ENCODE results near the gene TMED8. TPM values are rescaled to one million over a fixed set of nuclear protein-coding genes. Genes with fewer than 3 reads are reported as not detected.

Gene TMED8
- total and polyA plus RNA-seq, 4 donors: 1.3 to 6.9 (median 4.2) TPM

DNA sequence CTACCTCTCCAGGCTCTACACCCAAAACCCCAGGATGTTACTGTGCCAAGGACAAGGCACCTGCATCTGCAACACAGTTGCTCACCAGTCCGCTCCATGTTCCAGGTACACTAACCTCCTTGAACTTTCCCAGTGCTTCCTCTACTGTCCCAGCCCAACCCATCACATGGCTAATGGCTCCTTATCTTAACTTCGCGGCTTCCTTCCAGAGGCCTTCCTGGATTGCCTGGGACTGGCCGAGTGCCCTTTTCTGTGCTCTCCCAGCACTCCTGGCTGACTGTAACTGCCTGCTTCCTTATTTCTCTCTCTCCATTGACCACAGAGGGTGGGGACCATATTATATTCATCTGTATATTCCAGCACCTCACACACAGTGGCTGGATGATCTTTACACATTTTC lies 77.1 kb downstream of the TMED8 start (continued):
- TF ChIP-seq, protein P1, sequence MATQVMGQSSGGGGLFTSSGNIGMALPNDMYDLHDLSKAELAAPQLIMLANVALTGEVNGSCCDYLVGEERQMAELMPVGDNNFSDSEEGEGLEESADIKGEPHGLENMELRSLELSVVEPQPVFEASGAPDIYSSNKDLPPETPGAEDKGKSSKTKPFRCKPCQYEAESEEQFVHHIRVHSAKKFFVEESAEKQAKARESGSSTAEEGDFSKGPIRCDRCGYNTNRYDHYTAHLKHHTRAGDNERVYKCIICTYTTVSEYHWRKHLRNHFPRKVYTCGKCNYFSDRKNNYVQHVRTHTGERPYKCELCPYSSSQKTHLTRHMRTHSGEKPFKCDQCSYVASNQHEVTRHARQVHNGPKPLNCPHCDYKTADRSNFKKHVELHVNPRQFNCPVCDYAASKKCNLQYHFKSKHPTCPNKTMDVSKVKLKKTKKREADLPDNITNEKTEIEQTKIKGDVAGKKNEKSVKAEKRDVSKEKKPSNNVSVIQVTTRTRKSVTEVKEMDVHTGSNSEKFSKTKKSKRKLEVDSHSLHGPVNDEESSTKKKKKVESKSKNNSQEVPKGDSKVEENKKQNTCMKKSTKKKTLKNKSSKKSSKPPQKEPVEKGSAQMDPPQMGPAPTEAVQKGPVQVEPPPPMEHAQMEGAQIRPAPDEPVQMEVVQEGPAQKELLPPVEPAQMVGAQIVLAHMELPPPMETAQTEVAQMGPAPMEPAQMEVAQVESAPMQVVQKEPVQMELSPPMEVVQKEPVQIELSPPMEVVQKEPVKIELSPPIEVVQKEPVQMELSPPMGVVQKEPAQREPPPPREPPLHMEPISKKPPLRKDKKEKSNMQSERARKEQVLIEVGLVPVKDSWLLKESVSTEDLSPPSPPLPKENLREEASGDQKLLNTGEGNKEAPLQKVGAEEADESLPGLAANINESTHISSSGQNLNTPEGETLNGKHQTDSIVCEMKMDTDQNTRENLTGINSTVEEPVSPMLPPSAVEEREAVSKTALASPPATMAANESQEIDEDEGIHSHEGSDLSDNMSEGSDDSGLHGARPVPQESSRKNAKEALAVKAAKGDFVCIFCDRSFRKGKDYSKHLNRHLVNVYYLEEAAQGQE (IDR thresholded peaks at IDR 0.05): no peak
- TF ChIP-seq SP1 (IDR thresholded peaks at IDR 0.05) (no peak), FOXA2 (IDR thresholded peaks at IDR 0.05) (no peak), JUND (IDR thresholded peaks at IDR 0.05) (no peak), EGR1 (IDR thresholded peaks at IDR 0.05; ENCODE audit: low read depth in 2 of 2) (no peak), FOXA1 (IDR thresholded peaks at IDR 0.05) (no peak)

DNA sequence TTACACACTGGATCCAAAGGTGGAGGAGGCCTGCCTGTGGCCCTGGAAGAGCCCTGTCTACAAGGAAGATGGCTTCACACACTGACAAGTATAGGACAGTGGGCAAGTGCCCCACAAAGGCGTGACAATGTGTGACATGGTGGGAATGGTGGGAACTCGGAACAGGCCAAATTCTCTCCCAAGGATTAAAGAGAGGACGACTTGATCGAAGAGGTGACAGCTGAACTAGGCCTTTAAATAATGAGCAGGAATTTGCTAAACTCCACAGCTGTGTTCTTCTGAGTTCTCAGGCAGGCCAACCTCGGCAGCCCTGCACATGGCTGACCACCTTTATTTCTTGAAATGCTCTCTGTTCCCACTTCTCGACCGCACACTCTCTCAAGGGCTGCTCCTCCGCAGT lies 80.0 kb downstream of the TMED8 start:
- H3K4me1 ChIP-seq (ENCODE audit: control insufficient read depth in 4 of 4, insufficient read depth in 4 of 4, low read length in 3 of 4): peaks cover 0 to 6% (median 0%) of the 10 kb centered on the region in 4 donors
- DNase-seq (ENCODE audit: low spot score): no peak
- H3K9ac ChIP-seq (ENCODE audit: low read depth in 1 of 2, low read length in 2 of 2): no peak overlapping the region
- H3K27me3 ChIP-seq (ENCODE audit: control insufficient read depth in 4 of 4, insufficient read depth in 4 of 4, low read length in 3 of 4): no peaks in the 10 kb centered on the region
- no peaks in the 10 kb centered on the region for H3K9me3 ChIP-seq (ENCODE audit: control insufficient read depth in 4 of 4, low read length in 3 of 4)
- peaks cover 5 to 23% (median 8%) of the 10 kb centered on the region in 4 donors for H3K36me3 ChIP-seq (ENCODE audit: control insufficient read depth in 4 of 4, insufficient read depth in 3 of 4, low read depth in 1 of 4, low read length in 3 of 4)
- no peak overlapping the region for H3K4me3 ChIP-seq (ENCODE audit: low read depth in 1 of 3, low read length in 3 of 3)
- TF ChIP-seq TAF1 (conservative IDR thresholded peaks at IDR 0.05): no peak
- no peak for TF ChIP-seq FOXA2 (IDR thresholded peaks at IDR 0.05)
- no peak for TF ChIP-seq YY1 (IDR thresholded peaks at IDR 0.05)
- TF ChIP-seq, protein P2, sequence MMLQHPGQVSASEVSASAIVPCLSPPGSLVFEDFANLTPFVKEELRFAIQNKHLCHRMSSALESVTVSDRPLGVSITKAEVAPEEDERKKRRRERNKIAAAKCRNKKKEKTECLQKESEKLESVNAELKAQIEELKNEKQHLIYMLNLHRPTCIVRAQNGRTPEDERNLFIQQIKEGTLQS (IDR thresholded peaks at IDR 0.05): no peak
- TF ChIP-seq, protein P3, sequence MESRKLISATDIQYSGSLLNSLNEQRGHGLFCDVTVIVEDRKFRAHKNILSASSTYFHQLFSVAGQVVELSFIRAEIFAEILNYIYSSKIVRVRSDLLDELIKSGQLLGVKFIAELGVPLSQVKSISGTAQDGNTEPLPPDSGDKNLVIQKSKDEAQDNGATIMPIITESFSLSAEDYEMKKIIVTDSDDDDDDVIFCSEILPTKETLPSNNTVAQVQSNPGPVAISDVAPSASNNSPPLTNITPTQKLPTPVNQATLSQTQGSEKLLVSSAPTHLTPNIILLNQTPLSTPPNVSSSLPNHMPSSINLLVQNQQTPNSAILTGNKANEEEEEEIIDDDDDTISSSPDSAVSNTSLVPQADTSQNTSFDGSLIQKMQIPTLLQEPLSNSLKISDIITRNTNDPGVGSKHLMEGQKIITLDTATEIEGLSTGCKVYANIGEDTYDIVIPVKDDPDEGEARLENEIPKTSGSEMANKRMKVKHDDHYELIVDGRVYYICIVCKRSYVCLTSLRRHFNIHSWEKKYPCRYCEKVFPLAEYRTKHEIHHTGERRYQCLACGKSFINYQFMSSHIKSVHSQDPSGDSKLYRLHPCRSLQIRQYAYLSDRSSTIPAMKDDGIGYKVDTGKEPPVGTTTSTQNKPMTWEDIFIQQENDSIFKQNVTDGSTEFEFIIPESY (IDR thresholded peaks at IDR 0.05): no peak
- TF ChIP-seq HNF4G (IDR thresholded peaks at IDR 0.05): no peak
- no peak for TF ChIP-seq FOXA1 (IDR thresholded peaks at IDR 0.05)
- TF ChIP-seq SP1 (IDR thresholded peaks at IDR 0.05): no peak
- TF ChIP-seq RAD21 (IDR thresholded peaks at IDR 0.05): no peak
- TF ChIP-seq, protein P1 (IDR thresholded peaks at IDR 0.05): no peak
- TF ChIP-seq, protein P4, sequence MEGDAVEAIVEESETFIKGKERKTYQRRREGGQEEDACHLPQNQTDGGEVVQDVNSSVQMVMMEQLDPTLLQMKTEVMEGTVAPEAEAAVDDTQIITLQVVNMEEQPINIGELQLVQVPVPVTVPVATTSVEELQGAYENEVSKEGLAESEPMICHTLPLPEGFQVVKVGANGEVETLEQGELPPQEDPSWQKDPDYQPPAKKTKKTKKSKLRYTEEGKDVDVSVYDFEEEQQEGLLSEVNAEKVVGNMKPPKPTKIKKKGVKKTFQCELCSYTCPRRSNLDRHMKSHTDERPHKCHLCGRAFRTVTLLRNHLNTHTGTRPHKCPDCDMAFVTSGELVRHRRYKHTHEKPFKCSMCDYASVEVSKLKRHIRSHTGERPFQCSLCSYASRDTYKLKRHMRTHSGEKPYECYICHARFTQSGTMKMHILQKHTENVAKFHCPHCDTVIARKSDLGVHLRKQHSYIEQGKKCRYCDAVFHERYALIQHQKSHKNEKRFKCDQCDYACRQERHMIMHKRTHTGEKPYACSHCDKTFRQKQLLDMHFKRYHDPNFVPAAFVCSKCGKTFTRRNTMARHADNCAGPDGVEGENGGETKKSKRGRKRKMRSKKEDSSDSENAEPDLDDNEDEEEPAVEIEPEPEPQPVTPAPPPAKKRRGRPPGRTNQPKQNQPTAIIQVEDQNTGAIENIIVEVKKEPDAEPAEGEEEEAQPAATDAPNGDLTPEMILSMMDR (IDR thresholded peaks at IDR 0.05; ENCODE audit: low read depth, low read length, missing input control): no peak
- TF ChIP-seq EGR1 (IDR thresholded peaks at IDR 0.05; ENCODE audit: low read depth in 2 of 2): no peak
- no peak for TF ChIP-seq JUND (IDR thresholded peaks at IDR 0.05)
- no peak for TF ChIP-seq GABPA (IDR thresholded peaks at IDR 0.05 in 1 of 2, conservative IDR thresholded peaks at IDR 0.05 in 1 of 2)
- no peak for TF ChIP-seq RXRA (IDR thresholded peaks at IDR 0.05)
- no peak for TF ChIP-seq HNF4A (conservative IDR thresholded peaks at IDR 0.05)
- WGBS: 96% methylated on average over 8 of the region's 8 CpGs
- no peak overlapping the region for H3K27ac ChIP-seq (ENCODE audit: low read depth in 1 of 2, low read length in 2 of 2)

All from liver (tissue), 9 donors.